Measurements from ENCODE around the gene RERE. TPM values are rescaled to one million over a fixed set of nuclear protein-coding genes. Genes with fewer than 3 reads are reported as not detected.
"Not testable (repeated sequence)": the region's sequence is repeated elsewhere in the genome, so short reads cannot be mapped to it uniquely, and the experiment has no call there.

The RERE gene
- total RNA-seq, 1 experiment from 2014 or later: 9.8 TPM

- DNase-seq (ENCODE audit: low read depth): no peak
- in situ Hi-C loops (cut with HindIII; ENCODE audit: low pct_unique_long_range_greater_than_20kb, low sequenced_read_pairs): no loop called here
Observed at GRCh38 chr1:8739377-8739776, 78.1 kb downstream of the RERE start.

DNA sequence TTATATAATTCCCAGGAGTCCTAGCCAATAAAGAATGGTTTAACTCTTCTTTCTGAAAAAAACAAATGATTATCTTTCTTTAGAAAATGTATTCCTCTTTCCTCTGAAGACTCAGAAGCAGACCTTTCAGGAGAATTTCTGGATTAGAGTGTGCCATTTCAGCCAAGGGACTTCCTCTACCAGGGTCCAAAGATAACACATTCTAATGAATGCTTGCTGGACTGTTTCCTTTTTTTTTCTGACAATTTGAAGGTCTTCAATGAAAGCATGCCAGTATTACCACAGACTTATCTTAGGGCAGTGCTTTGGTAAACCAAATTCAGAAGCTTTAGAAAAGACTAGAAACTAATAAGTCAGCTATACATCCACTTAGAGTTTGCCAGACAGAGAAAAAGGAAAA lies 80.5 kb downstream of the RERE start:
- in situ Hi-C loops (cut with HindIII; ENCODE audit: low pct_unique_long_range_greater_than_20kb, low sequenced_read_pairs): no loop called here
- DNase-seq (ENCODE audit: low read depth): no peak

DNA sequence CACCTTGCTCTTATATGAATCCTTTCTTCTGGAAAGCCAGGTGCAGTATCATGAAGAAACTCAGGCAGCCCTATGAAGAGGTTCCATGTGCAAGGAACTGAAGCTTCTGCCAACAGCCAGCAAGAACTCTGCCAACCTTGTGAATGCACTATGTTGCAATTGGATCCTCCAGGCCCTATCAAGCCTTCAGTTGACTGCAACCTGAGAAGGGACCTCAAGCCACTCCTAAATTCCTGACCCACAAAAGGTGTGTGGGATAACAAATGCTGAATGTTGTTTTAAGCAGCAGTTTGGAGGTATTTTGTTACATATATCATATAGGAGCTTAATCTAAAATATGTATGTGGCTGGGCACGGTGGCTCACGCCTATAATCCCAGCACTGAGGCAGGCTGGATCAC lies 84.0 kb downstream of the RERE start:
- in situ Hi-C loops (cut with HindIII; ENCODE audit: low pct_unique_long_range_greater_than_20kb, low sequenced_read_pairs): no loop called here
- DNase-seq (ENCODE audit: low read depth): no peak

DNA sequence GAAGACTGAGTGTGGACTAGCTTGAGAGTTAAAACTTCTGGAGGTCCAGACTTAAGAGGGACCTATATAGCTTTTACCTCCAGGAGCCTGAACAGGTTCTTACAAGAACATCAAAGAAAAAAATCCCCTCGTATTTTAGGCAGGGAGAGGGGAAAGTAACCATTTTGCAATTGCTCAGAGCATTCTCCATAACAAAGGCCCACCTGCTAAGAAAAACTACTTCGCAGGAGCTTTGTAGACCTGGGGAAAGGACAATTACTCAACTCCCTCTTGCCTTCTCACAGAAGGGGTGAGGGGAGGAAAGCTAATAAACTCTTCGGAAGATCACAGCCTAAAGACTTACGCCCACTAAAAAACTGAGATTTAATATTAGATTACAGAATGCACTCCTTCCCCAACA lies 86.3 kb downstream of the RERE start:
- DNase-seq (ENCODE audit: low read depth): no peak
- in situ Hi-C loops (cut with HindIII; ENCODE audit: low pct_unique_long_range_greater_than_20kb, low sequenced_read_pairs): no loop called here

- no peak for DNase-seq (ENCODE audit: low read depth)
- in situ Hi-C loops (cut with HindIII; ENCODE audit: low pct_unique_long_range_greater_than_20kb, low sequenced_read_pairs): no loop called here
Observed at GRCh38 chr1:8728464-8728863, 89.0 kb downstream of the RERE start.

DNA sequence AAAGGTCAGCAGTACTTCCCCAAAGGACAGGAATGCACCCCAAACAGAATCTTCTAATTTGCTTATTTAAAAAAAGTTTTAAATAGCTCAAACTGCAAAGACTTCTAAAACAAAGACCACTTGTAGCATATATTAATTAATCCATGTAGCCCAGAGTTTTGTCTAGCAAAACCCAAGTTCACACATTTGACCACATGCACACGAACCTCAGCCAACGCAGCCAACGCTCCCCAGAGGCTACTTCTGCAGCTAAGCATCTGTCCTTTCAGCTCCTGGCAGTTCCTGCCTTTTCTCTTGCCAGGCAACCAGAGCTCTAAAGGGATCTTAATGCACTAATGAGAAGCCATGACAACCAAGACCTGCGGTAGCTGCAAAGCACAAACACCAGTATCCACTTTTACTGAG lies 89.6 kb downstream of the RERE start:
- in situ Hi-C loops (cut with HindIII; ENCODE audit: low pct_unique_long_range_greater_than_20kb, low sequenced_read_pairs): no loop called here
- DNase-seq (ENCODE audit: low read depth): no peak

- in situ Hi-C loops (cut with HindIII; ENCODE audit: low pct_unique_long_range_greater_than_20kb, low sequenced_read_pairs); DNase-seq (ENCODE audit: low read depth): not testable (repeated sequence)
Observed at GRCh38 chr1:8727316-8727715, 90.1 kb downstream of the RERE start.

DNA sequence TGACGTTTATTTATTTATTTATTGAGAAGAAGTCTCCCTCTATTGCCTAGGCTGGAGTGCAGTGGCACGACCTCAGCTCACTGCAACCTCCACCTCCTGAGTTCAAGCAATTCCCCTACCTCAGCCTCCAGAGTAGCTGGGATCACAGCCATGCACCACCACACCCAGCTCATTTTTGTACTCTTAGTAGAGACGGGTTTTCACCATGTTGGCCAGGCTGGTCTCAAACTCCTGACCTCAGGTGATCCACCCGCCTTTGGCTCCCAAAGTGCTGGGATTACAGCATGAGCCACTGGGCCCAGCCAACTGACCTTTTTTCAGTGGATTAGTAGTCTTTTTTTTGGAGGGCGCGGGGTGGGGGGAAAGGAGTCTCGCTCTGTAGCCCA lies 90.6 kb downstream of the RERE start:
- in situ Hi-C loops (cut with HindIII; ENCODE audit: low pct_unique_long_range_greater_than_20kb, low sequenced_read_pairs); DNase-seq (ENCODE audit: low read depth): not testable (repeated sequence)

- no peak for DNase-seq (ENCODE audit: low read depth)
- in situ Hi-C loops (cut with HindIII; ENCODE audit: low pct_unique_long_range_greater_than_20kb, low sequenced_read_pairs): no loop called here
Observed at GRCh38 chr1:8723010-8723409, 94.4 kb downstream of the RERE start.

DNA sequence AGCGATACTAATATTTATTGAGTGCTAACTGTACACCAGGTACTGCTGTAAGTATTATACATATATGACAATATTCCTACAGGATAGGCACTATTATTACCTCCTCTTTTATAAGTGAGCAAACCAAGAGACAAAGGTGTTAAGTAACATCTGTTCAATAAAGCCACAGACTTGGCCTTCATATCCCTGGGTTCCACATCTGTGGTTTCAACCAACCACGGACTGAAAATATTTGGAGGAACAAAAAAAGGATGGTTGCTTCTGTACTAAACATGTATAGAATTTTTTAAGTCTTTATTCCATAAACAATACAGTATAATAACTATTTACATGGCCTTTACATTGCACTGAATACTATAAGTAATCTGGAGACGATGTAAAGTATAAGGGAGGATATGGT lies 95.1 kb downstream of the RERE start:
- in situ Hi-C loops (cut with HindIII; ENCODE audit: low pct_unique_long_range_greater_than_20kb, low sequenced_read_pairs): no loop called here
- DNase-seq (ENCODE audit: low read depth): no peak

- in situ Hi-C loops (cut with HindIII; ENCODE audit: low pct_unique_long_range_greater_than_20kb, low sequenced_read_pairs): no loop called here
- DNase-seq (ENCODE audit: low read depth): no peak
Observed at GRCh38 chr1:8721679-8722324, 95.6 kb downstream of the RERE start.

- in situ Hi-C loops (cut with HindIII; ENCODE audit: low pct_unique_long_range_greater_than_20kb, low sequenced_read_pairs): no loop called here
- DNase-seq (ENCODE audit: low read depth): no peak
Observed at GRCh38 chr1:8720347-8720746, 97.1 kb downstream of the RERE start.

DNA sequence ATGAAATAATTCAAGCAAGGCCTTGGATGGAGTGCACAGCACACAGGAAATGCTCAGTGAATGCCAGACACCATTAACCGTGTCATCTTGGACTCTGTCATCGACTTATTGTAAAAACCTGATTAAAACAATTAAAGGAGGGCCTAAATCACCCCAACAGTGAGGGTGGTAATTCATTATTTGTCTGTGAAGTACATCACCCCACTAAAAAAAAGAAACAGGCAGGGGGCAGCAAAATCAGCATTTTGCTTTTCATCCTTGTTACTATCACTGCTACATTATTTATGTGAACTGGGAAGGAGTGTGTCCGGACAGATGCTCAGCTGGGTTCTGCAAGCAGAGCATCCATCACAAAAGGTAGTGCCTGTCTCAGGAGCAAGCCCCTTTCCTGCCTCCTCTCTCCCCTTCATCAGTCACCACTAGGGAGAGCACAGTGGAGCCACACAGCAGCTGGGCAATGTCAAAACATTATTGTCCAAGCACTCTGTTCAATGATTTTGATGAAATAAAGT lies 98.5 kb downstream of the RERE start:
- no peak for DNase-seq (ENCODE audit: low read depth)
- in situ Hi-C loops (cut with HindIII; ENCODE audit: low pct_unique_long_range_greater_than_20kb, low sequenced_read_pairs): no loop called here

DNA sequence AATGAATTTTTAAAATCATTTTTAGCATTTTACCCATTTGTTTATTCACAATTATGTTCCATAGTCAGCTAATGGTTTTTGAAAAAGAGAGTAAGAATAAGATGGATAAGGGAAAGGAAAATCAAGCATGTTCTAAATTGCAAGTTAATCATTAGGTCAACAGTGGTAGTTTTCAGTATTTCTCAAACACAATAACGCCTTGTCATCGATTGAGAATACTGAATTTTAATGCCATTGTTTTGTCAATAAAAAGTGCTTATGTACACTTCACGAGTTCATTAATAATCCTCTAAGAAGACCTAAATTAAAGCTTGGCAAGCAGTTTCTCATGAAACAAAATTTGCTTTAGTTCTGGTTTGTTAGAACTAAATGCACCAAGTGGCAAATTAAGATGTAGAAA lies 100.3 kb downstream of the RERE start:
- in situ Hi-C loops (cut with HindIII; ENCODE audit: low pct_unique_long_range_greater_than_20kb, low sequenced_read_pairs): no loop called here
- DNase-seq (ENCODE audit: low read depth): no peak

DNA sequence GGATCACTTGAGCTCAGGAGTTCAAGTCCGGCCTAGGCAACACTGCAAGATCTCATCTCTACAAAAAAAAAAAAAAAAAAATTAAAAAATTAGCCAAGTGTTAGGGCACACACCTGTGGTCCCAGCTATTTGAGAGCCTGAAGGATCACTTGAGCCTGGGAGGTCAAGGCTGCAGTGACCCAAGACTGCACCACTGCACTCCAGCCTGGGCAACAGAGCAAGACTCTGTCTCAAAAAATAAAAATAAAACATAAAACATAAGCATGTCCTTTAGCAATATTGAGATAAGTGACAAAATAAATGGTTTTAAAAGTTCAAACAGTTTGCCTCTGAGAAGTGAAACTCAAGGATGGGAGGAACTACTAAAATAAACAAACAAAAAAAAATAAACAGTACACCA lies 101.2 kb downstream of the RERE start:
- DNase-seq (ENCODE audit: low read depth): no peak
- in situ Hi-C loops (cut with HindIII; ENCODE audit: low pct_unique_long_range_greater_than_20kb, low sequenced_read_pairs): no loop called here

DNA sequence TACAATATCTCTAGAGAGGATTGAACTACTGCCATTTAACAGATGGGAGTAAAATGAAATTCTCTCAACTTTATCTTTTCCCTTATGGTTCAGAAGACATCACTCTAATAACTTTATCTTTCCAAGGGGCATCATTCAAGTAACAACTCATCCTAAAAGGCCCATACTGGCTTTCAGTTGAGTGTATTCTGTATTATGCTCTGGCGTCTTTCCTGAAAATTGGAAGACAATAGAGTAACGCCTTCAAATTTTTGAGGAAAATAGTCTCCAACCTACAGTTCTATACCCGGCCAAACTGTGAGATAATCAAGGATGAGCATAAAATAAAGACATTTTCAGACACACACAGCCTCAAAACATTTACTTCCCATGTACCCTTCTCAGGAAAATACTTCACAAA lies 103.3 kb downstream of the RERE start:
- in situ Hi-C loops (cut with HindIII; ENCODE audit: low pct_unique_long_range_greater_than_20kb, low sequenced_read_pairs): no loop called here

GRCh38 chr1:8712413-8713231 lies 104.8 kb downstream of the RERE start:
- in situ Hi-C loops (cut with HindIII; ENCODE audit: low pct_unique_long_range_greater_than_20kb, low sequenced_read_pairs): no loop called here
- DNase-seq (ENCODE audit: low read depth): peak; percentile 71

More for the DNA sequence above, 103.3 kb downstream of the RERE start:
- DNase-seq (ENCODE audit: low read depth): no peak

DNA sequence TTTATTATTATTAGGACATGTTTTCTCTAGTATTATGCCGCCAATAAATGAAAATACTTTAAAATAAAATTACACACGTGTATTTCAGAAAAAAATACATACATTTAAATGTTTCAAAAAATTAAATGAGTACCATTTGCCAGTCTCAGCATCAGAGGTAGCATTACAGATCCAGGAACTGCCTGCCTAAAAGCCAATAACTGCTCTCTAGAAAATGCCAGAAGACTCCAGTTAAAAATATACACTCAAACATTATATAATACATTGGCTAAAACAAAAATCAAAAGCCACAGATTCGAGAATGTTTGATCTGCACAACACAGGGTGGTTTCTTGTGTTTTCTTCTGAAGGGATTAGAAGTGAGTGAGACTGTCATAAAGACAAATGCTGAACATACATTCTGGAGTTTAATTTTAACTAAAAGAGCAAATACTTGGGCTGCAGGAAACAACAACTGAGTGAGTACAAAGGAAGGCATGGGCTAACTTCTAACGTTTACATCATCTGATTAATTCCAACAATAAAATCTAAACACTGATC lies 105.5 kb downstream of the RERE start:
- in situ Hi-C loops (cut with HindIII; ENCODE audit: low pct_unique_long_range_greater_than_20kb, low sequenced_read_pairs): no loop called here
- no peak for DNase-seq (ENCODE audit: low read depth)

- in situ Hi-C loops (cut with HindIII; ENCODE audit: low pct_unique_long_range_greater_than_20kb, low sequenced_read_pairs): no loop called here
- DNase-seq (ENCODE audit: low read depth): no peak
Observed at GRCh38 chr1:8711151-8711550, 106.3 kb downstream of the RERE start.

Measured in Caki2 (cell line).